Gastroesophageal sphincter (tissue), 3 donors: ENCODE data around the gene FZD7.

Experiments
- EP300 ChIP-seq: sonication (generic); formaldehyde crosslinking; IDR thresholded peaks from one replicate; pipeline ENCODE4 v1.6.1; 2017; ENCODE audit warnings: antibody characterized with exemption, mild to moderate bottlenecking
- POLR2A ChIP-seq, 2 donors: fragments of 450-650 bp; IDR thresholded peaks; one replicate each; pipeline ENCODE4 v1.6.1; 2017; ENCODE audit warnings: antibody characterized with exemption in 2 of 2, mild to moderate bottlenecking in 2 of 2, moderate library complexity in 1 of 2
- POLR2AphosphoS5 ChIP-seq: sonication (generic); formaldehyde crosslinking; IDR thresholded peaks from one replicate; pipeline ENCODE4 v1.6.1; 2017; ENCODE audit warnings: antibody characterized with exemption
- TF ChIP-seq, protein P1 (sequence below), 4 experiments: fragments of 200-600 bp in 2 of 4; fragments of 450-650 bp in 2 of 4; sonication (generic) in 1 of 4; IDR thresholded peaks; one replicate each; pipeline ENCODE4 v1.5.1; 2017 to 2019; ENCODE audit warnings: antibody characterized with exemption in 4 of 4, mild to moderate bottlenecking in 2 of 4, moderate library complexity in 2 of 4

GRCh38 chr2:201984333-201984732, 49.3 kb upstream of the FZD7 start:
- TF ChIP-seq, protein P1, sequence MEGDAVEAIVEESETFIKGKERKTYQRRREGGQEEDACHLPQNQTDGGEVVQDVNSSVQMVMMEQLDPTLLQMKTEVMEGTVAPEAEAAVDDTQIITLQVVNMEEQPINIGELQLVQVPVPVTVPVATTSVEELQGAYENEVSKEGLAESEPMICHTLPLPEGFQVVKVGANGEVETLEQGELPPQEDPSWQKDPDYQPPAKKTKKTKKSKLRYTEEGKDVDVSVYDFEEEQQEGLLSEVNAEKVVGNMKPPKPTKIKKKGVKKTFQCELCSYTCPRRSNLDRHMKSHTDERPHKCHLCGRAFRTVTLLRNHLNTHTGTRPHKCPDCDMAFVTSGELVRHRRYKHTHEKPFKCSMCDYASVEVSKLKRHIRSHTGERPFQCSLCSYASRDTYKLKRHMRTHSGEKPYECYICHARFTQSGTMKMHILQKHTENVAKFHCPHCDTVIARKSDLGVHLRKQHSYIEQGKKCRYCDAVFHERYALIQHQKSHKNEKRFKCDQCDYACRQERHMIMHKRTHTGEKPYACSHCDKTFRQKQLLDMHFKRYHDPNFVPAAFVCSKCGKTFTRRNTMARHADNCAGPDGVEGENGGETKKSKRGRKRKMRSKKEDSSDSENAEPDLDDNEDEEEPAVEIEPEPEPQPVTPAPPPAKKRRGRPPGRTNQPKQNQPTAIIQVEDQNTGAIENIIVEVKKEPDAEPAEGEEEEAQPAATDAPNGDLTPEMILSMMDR (IDR thresholded peaks at IDR 0.05): no peak
- no peak for TF ChIP-seq POLR2A (IDR thresholded peaks at IDR 0.05)
- TF ChIP-seq POLR2AphosphoS5: no peak
- TF ChIP-seq EP300: no peak
